Measurements from ENCODE around the gene PPIL3. TPM values are rescaled to one million over a fixed set of nuclear protein-coding genes. Genes with fewer than 3 reads are reported as not detected.
A peak's percentile ranks its signal among the peaks of the same experiment; 100 is the strongest.

PPIL3 gene
- total RNA-seq, 2 experiments from 2014 or later = 97.9 to 99.4 TPM

DNA sequence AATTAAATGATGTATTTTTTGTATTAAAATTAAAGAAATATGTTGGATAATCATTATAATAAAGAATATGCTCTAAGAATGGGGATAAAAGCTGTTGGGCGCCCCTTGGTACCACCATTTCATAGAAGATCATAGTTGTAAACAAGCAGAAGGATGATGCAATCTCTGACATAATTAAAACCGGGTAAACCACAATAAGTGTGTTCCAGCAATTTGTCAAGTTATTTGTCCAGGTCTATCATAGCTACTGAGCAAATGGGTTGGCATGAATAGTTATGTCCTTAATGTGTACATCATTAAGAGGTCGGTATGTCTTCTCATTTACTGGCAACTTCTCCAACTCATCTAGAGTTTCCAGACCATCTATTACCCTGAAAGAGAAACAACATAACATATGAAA, 17.7 kb downstream of the PPIL3 start:
- POLR2A ChIA-PET = interaction anchor here (0.6 to 1.6 kb wide), 2 partner anchors 18 to 1722 kb away, joined by 3 to 5 read pairs; partner anchors contain the start of genes NIF3L1 and PPIL3

DNA sequence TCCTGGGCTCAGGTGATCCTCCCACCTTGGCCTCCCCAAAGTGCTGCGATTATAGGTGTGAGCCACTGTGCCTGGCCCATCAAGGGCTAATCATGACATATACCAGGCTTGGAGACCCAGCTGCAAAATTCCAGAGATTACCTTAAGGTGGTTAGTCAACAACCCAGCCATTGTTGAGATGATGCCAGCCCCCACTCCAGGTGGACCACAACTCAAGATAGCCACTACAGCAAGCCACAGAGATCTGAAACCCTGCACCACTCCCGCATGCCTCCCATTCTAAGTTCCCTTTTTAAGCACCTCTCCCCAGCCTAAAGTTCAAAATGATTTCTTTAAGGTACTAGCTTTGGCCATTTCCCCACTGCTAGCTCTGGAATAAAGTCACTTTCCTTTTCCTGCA, 19.9 kb downstream of the PPIL3 start:
- POLR2A ChIA-PET = interaction anchor here (0.9 to 1.2 kb wide), 4 partner anchors 9 to 20 kb away, joined by 3 to 4 read pairs (median 4); partner anchors contain the start of genes NIF3L1 and PPIL3
- H3K4me1 Mint-ChIP-seq (ENCODE audit: low read depth) = peaks cover 21% of the 10 kb centered on the region

More for the DNA sequence above, 17.7 kb downstream of the PPIL3 start:
- peaks cover 15% of the 10 kb centered on the region for H3K4me1 Mint-ChIP-seq (ENCODE audit: low read depth)
- DNase-seq (no peak), ATAC-seq (no peak)
- peaks cover 41% of the 10 kb centered on the region for H3K36me3 Mint-ChIP-seq (ENCODE audit: low read depth)
- H3K9me3 Mint-ChIP-seq = no peaks in the 10 kb centered on the region
- H3K27ac Mint-ChIP-seq = peak overlapping the region; percentile 80
- TF ChIP-seq, protein P1, sequence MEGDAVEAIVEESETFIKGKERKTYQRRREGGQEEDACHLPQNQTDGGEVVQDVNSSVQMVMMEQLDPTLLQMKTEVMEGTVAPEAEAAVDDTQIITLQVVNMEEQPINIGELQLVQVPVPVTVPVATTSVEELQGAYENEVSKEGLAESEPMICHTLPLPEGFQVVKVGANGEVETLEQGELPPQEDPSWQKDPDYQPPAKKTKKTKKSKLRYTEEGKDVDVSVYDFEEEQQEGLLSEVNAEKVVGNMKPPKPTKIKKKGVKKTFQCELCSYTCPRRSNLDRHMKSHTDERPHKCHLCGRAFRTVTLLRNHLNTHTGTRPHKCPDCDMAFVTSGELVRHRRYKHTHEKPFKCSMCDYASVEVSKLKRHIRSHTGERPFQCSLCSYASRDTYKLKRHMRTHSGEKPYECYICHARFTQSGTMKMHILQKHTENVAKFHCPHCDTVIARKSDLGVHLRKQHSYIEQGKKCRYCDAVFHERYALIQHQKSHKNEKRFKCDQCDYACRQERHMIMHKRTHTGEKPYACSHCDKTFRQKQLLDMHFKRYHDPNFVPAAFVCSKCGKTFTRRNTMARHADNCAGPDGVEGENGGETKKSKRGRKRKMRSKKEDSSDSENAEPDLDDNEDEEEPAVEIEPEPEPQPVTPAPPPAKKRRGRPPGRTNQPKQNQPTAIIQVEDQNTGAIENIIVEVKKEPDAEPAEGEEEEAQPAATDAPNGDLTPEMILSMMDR (IDR thresholded peaks at IDR 0.05) = no peak
- intact Hi-C loops (cut with micrococcal nuclease) = no loop called here
- peaks cover 2% of the 10 kb centered on the region for H3K27me3 Mint-ChIP-seq
- H3K4me3 Mint-ChIP-seq = no peak overlapping the region
- CTCF ChIA-PET = interaction anchor here (1.2 kb wide), 1 partner anchor 287 kb away, joined by 3 read pairs; no protein-coding TSS in a partner anchor

DNA sequence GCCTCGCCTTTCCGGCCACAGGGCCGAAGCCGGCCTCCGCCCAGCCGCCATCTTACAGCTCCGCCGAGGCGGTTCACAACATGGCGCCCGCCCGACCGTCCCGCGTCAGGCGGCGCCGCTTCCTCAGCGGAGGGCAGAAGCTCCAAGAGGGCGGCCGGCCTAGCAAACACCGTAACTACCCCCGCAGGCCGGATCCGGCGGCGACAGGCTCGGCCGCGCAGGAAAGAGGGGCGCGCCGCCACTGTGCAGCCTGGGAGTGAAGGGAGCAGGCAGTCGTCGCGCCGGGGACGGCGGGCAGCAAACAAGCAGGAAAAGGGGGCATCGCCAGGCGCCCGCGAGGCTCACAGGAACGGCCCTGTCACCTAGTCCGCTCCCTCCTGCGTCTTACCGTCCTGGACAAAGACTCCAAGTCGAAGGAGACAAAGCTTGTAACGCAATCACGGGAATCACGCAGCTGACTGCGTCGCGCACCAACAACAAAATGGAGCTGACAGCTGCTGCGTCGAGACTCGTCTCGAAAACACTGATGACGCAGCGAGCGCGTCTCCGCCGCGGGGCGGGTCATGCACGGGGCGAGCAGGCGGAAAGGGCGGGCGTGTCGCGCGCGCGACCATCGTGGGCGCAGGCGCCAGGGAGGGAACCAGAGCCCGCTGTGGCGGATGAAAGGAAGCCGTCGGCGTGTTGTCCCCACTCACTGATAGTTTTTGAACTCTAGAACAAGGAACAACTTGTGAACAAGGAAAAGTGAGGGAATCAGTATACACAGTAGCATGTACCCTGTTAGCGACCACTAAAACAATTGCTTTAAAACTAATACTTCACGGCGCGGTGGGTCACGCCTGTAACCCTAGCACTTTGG, 24.5 kb downstream of the PPIL3 start, which contains the start of gene CLK1:
CLK1 (minus strand) TSS at position 483 of the 859 bp plus-strand sequence. CDS start 2,796 bp downstream, outside the sequence.
- H3K36me3 Mint-ChIP-seq (ENCODE audit: low read depth) = peaks cover 50% of the 10 kb centered on the region
- peaks cover 2% of the 10 kb centered on the region for H3K27me3 Mint-ChIP-seq
- H3K9me3 Mint-ChIP-seq = no peaks in the 10 kb centered on the region
- intact Hi-C loops (cut with micrococcal nuclease) = loop anchor here (1.0 to 2.0 kb wide), 3 partner anchors 24 to 152 kb away; partner anchors contain the start of genes NIF3L1 and PPIL3
- H3K4me1 Mint-ChIP-seq (ENCODE audit: low read depth) = peaks cover 28% of the 10 kb centered on the region
- H3K27ac Mint-ChIP-seq = peak within 1 kb of the TSS; percentile 97
- ChIA-PET POLR2A (interaction anchor here (0.5 to 3.0 kb wide), 44 partner anchors 7 to 1405 kb away, joined by 3 to 54 read pairs (median 5); partner anchors contain the start of genes BZW1, CASP10, CASP8 and NDUFB3), CTCF (interaction anchor here (0.7 to 1.8 kb wide), 7 partner anchors 41 to 368 kb away, joined by 3 to 13 read pairs (median 4); partner anchors contain the start of gene CASP10)
- TF ChIP-seq, protein P1 (IDR thresholded peaks at IDR 0.05) = no peak
- DNase-seq (peak; percentile 98), ATAC-seq (peak; percentile 81)
- H3K4me3 Mint-ChIP-seq = peak within 1 kb of the TSS; percentile 85

More for the DNA sequence above, 19.9 kb downstream of the PPIL3 start:
- intact Hi-C loops (cut with micrococcal nuclease) = no loop called here
- DNase-seq (no peak), ATAC-seq (no peak)
- Mint-ChIP-seq H3K27me3 (peaks cover 2% of the 10 kb centered on the region), H3K4me3 (no peak overlapping the region), H3K36me3 (ENCODE audit: low read depth) (peaks cover 26% of the 10 kb centered on the region), H3K27ac (peak overlapping the region; percentile 3), H3K9me3 (no peaks in the 10 kb centered on the region)
- TF ChIP-seq, protein P1 (IDR thresholded peaks at IDR 0.05) = no peak
- CTCF ChIA-PET = interaction anchor here (0.7 to 1.2 kb wide), 2 partner anchors 9 to 29 kb away, joined by 3 to 4 read pairs; no protein-coding TSS in a partner anchor

DNA sequence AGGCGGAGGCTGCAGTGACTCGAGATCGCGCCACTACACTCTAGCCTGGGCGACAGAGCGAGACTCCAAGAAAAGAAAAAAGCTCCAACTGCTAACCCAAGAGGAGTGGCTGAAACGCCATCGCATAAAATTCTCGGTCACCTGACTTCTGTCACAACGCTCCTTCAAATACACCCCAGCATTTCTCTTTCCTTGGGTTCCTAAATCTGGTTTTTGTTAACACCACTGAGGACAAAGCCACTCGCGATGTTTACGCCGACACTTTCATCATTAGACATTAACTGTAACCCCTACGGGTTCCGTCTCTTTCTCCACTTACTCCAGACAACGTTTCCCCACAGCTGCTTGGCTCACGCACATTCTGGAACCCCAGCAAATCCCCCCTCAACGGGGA, 25.1 kb downstream of the PPIL3 start:
- peaks cover 32% of the 10 kb centered on the region for H3K4me1 Mint-ChIP-seq (ENCODE audit: low read depth)
- no peak for ATAC-seq
- DNase-seq = peak; percentile 38
- peaks cover 2% of the 10 kb centered on the region for H3K27me3 Mint-ChIP-seq
- peak overlapping the region; percentile 97 for H3K27ac Mint-ChIP-seq
- peak overlapping the region; percentile 85 for H3K4me3 Mint-ChIP-seq
- no peaks in the 10 kb centered on the region for H3K9me3 Mint-ChIP-seq
- peaks cover 51% of the 10 kb centered on the region for H3K36me3 Mint-ChIP-seq (ENCODE audit: low read depth)
- POLR2A ChIA-PET = interaction anchor here (0.5 to 3.0 kb wide), 42 partner anchors 8 to 1406 kb away, joined by 3 to 54 read pairs (median 6); partner anchors contain the start of genes BZW1, CASP10, CASP8 and NIF3L1
- TF ChIP-seq, protein P1 (IDR thresholded peaks at IDR 0.05) = no peak
- intact Hi-C loops (cut with micrococcal nuclease) = loop anchor here (1.0 to 2.0 kb wide), 3 partner anchors 25 to 151 kb away; partner anchors contain the start of genes NIF3L1 and PPIL3
- CTCF ChIA-PET = interaction anchor here (0.7 to 1.8 kb wide), 7 partner anchors 42 to 368 kb away, joined by 3 to 13 read pairs (median 4); partner anchors contain the start of gene CASP10

Measured in activated CD8-positive, alpha-beta T cell treated with anti-CD3 and anti-CD28 coated beads for 36 hours (primary cell).